Suprapubic skin (tissue), 4 donors: ENCODE data around the gene ATXN1. TPM values are rescaled to one million over a fixed set of nuclear protein-coding genes. Genes with fewer than 3 reads are reported as not detected.

Source experiments
- DNase-seq, 2 donors: peaks; one replicate each; pipeline ENCODE4 v3.0.0-alpha.2; 2019; ENCODE audit warnings: low spot score in 2 of 2
- H3K27ac ChIP-seq: fragments of 200-600 bp; sonication (generic); one replicate; pipeline ENCODE4 v1.5.1; 2019
- H3K27me3 ChIP-seq: fragments of 200-600 bp; sonication (generic); one replicate; pipeline ENCODE4 v1.5.1; 2019
- H3K36me3 ChIP-seq: fragments of 200-600 bp; sonication (generic); one replicate; pipeline ENCODE4 v1.5.1; 2019
- H3K4me1 ChIP-seq: fragments of 200-600 bp; sonication (generic); one replicate; pipeline ENCODE4 v1.5.1; 2019
- H3K4me3 ChIP-seq: fragments of 200-600 bp; sonication (generic); one replicate; pipeline ENCODE4 v1.5.1; 2019; ENCODE audit warnings: mild to moderate bottlenecking
- H3K9me3 ChIP-seq: fragments of 200-600 bp; sonication (generic); one replicate; pipeline ENCODE4 v1.5.1; 2019
- EP300 ChIP-seq: sonication (generic); formaldehyde crosslinking; IDR thresholded peaks from one replicate; pipeline ENCODE4 v1.6.1; 2017; ENCODE audit warnings: antibody characterized with exemption
- POLR2A ChIP-seq, 2 donors: fragments of 450-650 bp; IDR thresholded peaks; one replicate each; pipeline ENCODE4 v1.6.1; 2017; ENCODE audit warnings: antibody characterized with exemption in 2 of 2, mild to moderate bottlenecking in 2 of 2, moderate library complexity in 2 of 2
- POLR2AphosphoS5 ChIP-seq, 3 donors: sonication (generic); formaldehyde crosslinking; IDR thresholded peaks; one replicate each; pipeline ENCODE4 v1.6.1; 2017; ENCODE audit warnings: antibody characterized with exemption in 3 of 3
- WGBS: methylation state at CpG from one replicate; pipeline ENCODE4 v1.1.5; 2018; 5-methylcytosine and 5-hydroxymethylcytosine counted together
- total RNA-seq, 4 donors: library from RNA; depleted of rRNA; stranded (reverse); fragments of >200 nt; gene quantifications; one replicate each; pipeline ENCODE4 v1.1.0, GENCODE V29; 2016
- TF ChIP-seq, protein P1 (sequence below), 2 donors: fragments of 200-600 bp in 1 of 2; fragments of 450-650 bp in 1 of 2; sonication (generic) in 1 of 2; IDR thresholded peaks; one replicate each; pipeline ENCODE4 v1.5.1; 2016 to 2019; ENCODE audit warnings: antibody characterized with exemption in 2 of 2, mild to moderate bottlenecking in 1 of 2, moderate library complexity in 1 of 2

The ATXN1 gene
- total RNA-seq, 4 donors from 2014 or later: 32.8 to 95.4 (median 42.4) TPM

DNA sequence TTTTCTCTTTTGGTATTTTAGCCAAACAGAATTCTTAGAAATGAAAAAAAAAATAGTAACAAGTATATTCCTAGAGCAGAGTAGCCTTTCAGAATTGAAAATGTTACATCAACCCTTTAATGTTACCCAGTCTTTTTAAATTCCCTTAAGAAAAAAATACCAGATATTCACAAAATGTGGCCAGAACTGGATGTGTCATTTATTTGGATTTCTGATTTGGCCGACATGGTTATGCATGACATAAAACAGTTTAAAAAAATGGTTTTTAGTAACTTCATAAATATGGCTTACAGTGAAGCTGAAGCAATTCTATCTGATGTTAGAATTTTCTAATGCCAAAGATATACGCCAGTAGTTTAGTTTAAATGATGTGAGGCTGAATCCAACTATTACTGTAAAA is 112.0 kb downstream of the ATXN1 start:
- no peaks in the 10 kb centered on the region for H3K27me3 ChIP-seq
- DNase-seq: no peak
- TF ChIP-seq POLR2AphosphoS5 (IDR thresholded peaks at IDR 0.05) (no peak), EP300 (no peak), POLR2A (IDR thresholded peaks at IDR 0.05) (no peak)
- TF ChIP-seq, protein P1, sequence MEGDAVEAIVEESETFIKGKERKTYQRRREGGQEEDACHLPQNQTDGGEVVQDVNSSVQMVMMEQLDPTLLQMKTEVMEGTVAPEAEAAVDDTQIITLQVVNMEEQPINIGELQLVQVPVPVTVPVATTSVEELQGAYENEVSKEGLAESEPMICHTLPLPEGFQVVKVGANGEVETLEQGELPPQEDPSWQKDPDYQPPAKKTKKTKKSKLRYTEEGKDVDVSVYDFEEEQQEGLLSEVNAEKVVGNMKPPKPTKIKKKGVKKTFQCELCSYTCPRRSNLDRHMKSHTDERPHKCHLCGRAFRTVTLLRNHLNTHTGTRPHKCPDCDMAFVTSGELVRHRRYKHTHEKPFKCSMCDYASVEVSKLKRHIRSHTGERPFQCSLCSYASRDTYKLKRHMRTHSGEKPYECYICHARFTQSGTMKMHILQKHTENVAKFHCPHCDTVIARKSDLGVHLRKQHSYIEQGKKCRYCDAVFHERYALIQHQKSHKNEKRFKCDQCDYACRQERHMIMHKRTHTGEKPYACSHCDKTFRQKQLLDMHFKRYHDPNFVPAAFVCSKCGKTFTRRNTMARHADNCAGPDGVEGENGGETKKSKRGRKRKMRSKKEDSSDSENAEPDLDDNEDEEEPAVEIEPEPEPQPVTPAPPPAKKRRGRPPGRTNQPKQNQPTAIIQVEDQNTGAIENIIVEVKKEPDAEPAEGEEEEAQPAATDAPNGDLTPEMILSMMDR (IDR thresholded peaks at IDR 0.05): no peak
- 72% methylated on average over 2 of the region's 2 CpGs for WGBS
- H3K9me3 ChIP-seq: no peaks in the 10 kb centered on the region
- no peak overlapping the region for H3K4me3 ChIP-seq
- H3K4me1 ChIP-seq: peaks cover 19% of the 10 kb centered on the region
- no peaks in the 10 kb centered on the region for H3K36me3 ChIP-seq
- H3K27ac ChIP-seq: no peak overlapping the region

- Histone ChIP-seq H3K9me3 (no peaks in the 10 kb centered on the region), H3K27ac (no peak overlapping the region), H3K27me3 (no peaks in the 10 kb centered on the region), H3K36me3 (no peaks in the 10 kb centered on the region), H3K4me3 (no peak overlapping the region), H3K4me1 (peaks cover 14% of the 10 kb centered on the region)
- over 99% methylated on average over 5 of the region's 5 CpGs for WGBS
- TF ChIP-seq POLR2AphosphoS5 (IDR thresholded peaks at IDR 0.05): no peak
- TF ChIP-seq EP300: no peak
- TF ChIP-seq, protein P1 (IDR thresholded peaks at IDR 0.05): no peak
- TF ChIP-seq POLR2A (IDR thresholded peaks at IDR 0.05): no peak
- no peak for DNase-seq
Measured at GRCh38 chr6:16648003-16648402, 113.3 kb downstream of the ATXN1 start.

- no peaks in the 10 kb centered on the region for H3K27me3 ChIP-seq
- H3K27ac ChIP-seq: no peak overlapping the region
- TF ChIP-seq, protein P1 (IDR thresholded peaks at IDR 0.05): no peak
- TF ChIP-seq POLR2A (IDR thresholded peaks at IDR 0.05) (no peak), EP300 (no peak), POLR2AphosphoS5 (IDR thresholded peaks at IDR 0.05) (no peak)
- no peak overlapping the region for H3K4me3 ChIP-seq
- no peaks in the 10 kb centered on the region for H3K9me3 ChIP-seq
- 88% methylated on average over 4 of the region's 4 CpGs for WGBS
- peaks cover 8% of the 10 kb centered on the region for H3K4me1 ChIP-seq
- H3K36me3 ChIP-seq: no peaks in the 10 kb centered on the region
- DNase-seq: no peak
Measured at GRCh38 chr6:16647422-16647821, 113.8 kb downstream of the ATXN1 start.

- H3K27me3 ChIP-seq: no peaks in the 10 kb centered on the region
- H3K9me3 ChIP-seq: no peaks in the 10 kb centered on the region
- H3K36me3 ChIP-seq: no peaks in the 10 kb centered on the region
- WGBS: 90% methylated on average over 8 of the region's 8 CpGs
- no peaks in the 10 kb centered on the region for H3K4me1 ChIP-seq
- no peak for DNase-seq
- no peak overlapping the region for H3K27ac ChIP-seq
- TF ChIP-seq, protein P1 (IDR thresholded peaks at IDR 0.05): no peak
- no peak for TF ChIP-seq POLR2A (IDR thresholded peaks at IDR 0.05)
- TF ChIP-seq EP300: no peak
- TF ChIP-seq POLR2AphosphoS5 (IDR thresholded peaks at IDR 0.05): no peak
- H3K4me3 ChIP-seq: no peak overlapping the region
Measured at GRCh38 chr6:16644540-16645250, 116.6 kb downstream of the ATXN1 start.

DNA sequence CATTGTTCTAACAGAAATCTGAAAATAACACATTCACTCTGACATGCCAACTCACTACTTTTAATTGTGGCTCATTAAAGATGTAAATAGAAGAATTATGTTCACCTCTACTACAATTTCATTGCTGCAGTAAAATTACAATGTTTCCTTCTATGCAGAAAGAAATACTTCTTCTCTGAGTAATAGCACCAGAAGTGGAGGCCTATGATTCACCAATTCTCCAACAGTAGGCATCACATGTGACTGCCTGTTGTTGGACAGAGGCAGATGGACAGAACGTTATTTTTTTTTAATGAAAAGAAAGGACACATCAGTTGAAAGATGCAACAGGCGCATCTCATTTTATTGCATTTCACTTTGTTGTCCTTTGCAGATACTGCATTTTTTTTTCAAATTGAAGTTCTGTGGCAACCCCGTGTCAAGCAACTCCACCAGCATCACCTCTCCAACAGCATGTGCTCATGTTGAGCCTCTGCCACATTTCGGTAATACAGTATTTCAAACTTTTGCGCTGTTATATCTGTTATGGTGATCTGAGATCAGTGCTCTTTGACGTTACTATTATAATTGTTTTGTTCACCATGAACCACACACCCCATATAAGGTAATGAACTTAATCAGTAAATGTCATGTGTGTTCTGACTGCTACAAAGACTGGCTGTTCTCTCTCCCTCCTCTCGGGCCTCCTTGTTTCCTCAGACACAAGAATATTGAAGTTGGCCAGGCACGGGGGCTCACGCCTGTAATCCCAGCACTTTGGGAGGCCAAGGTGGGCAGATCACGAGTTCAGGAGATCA is 121.4 kb downstream of the ATXN1 start:
- TF ChIP-seq POLR2AphosphoS5 (IDR thresholded peaks at IDR 0.05): no peak
- no peak for TF ChIP-seq POLR2A (IDR thresholded peaks at IDR 0.05)
- no peak for TF ChIP-seq EP300
- TF ChIP-seq, protein P1 (IDR thresholded peaks at IDR 0.05): no peak
- H3K36me3 ChIP-seq: no peaks in the 10 kb centered on the region
- no peak for DNase-seq
- no peaks in the 10 kb centered on the region for H3K9me3 ChIP-seq
- peaks cover 10% of the 10 kb centered on the region for H3K4me1 ChIP-seq
- H3K4me3 ChIP-seq: no peak overlapping the region
- 85% methylated on average over 10 of the region's 10 CpGs for WGBS
- H3K27ac ChIP-seq: no peak overlapping the region
- H3K27me3 ChIP-seq: no peaks in the 10 kb centered on the region
